GM12865 (cell line): ENCODE data around the gene COL4A6.
A peak's percentile ranks its signal among the peaks of the same experiment; 100 is the strongest.

Source experiments
- DNase-seq: peaks from one replicate; pipeline ENCODE4 v3.0.0; 2010; ENCODE audit warnings: low read depth
- H3K4me3 ChIP-seq: 2 replicates; pipeline ENCODE4 v1.5.1; 2011; ENCODE audit warnings: mild to moderate bottlenecking, low read depth, low read length, control low read depth
- TF ChIP-seq, protein P1 (sequence below): IDR thresholded peaks from 2 replicates; pipeline ENCODE4 v1.5.1; 2011; ENCODE audit warnings: low read length, control low read depth, low read depth, inconsistent platforms; ENCODE audit not compliant: insufficient read depth; ENCODE audit errors: missing control alignments

COL4A6 gene

GRCh38 chrX:108285356-108285755, 152.9 kb downstream of the COL4A6 start:
- TF ChIP-seq, protein P1, sequence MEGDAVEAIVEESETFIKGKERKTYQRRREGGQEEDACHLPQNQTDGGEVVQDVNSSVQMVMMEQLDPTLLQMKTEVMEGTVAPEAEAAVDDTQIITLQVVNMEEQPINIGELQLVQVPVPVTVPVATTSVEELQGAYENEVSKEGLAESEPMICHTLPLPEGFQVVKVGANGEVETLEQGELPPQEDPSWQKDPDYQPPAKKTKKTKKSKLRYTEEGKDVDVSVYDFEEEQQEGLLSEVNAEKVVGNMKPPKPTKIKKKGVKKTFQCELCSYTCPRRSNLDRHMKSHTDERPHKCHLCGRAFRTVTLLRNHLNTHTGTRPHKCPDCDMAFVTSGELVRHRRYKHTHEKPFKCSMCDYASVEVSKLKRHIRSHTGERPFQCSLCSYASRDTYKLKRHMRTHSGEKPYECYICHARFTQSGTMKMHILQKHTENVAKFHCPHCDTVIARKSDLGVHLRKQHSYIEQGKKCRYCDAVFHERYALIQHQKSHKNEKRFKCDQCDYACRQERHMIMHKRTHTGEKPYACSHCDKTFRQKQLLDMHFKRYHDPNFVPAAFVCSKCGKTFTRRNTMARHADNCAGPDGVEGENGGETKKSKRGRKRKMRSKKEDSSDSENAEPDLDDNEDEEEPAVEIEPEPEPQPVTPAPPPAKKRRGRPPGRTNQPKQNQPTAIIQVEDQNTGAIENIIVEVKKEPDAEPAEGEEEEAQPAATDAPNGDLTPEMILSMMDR, result no peak
- no peak for DNase-seq
- no peak overlapping the region for H3K4me3 ChIP-seq

- no peak for DNase-seq
- TF ChIP-seq, protein P1, result no peak
- H3K4me3 ChIP-seq, result no peak overlapping the region
Observed at GRCh38 chrX:108275732-108276131, 162.5 kb downstream of the COL4A6 start.

DNA sequence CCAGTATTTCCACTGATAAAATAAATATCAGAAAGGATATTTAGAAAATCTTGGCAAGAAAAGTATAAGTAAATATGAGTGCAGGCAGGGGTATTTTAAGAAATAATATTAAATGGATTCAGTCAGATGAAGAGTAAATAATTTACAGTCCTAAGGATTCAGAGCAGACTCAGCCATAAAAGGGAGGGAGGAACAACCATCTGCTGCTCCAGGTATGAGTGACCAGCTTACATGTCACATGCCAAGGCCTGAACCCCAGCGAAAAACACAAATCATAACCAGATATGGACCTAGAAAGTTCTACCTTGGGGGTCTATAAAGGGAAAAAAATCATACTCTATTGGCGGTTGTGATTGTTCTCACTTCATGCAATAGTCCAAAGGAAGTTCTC, 166.8 kb downstream of the COL4A6 start:
- DNase-seq, result no peak
- TF ChIP-seq, protein P1, result no peak
- no peak overlapping the region for H3K4me3 ChIP-seq

DNA sequence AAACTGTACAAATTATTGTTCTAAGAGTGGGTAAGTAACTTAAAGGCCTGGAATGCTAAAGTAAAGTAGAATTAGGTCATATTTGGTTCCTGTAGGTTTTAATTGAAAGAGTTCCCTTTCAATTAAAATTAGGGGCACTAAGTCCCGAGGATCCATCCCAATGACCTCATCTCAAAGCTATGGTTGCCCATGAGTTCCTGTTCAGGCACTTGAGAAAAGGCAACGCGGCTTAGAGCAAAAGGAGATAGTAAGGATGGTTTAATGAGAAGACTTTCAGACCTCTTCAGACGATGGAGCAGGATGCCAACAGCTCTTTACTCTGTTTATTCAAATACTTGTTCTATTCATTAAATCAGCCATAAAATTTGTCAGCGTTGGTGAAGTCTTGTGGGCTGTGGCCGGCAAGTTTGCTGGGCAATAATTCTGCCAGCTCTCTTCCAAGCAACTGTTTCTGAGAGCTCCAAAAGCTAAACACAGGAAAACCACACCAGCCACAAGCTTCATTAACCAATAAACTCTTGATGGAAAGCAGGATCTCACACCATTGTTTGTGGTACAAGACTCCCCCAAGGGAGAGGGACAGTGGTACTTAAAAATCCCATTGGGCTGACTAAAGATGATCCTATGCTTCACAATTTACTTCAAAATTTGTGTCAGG, 167.4 kb downstream of the COL4A6 start:
- DNase-seq, result peak; percentile 0
- no peak overlapping the region for H3K4me3 ChIP-seq
- TF ChIP-seq, protein P1, result no peak

GRCh38 chrX:108270280-108270679, 167.9 kb downstream of the COL4A6 start:
- peak; percentile 0 for DNase-seq
- no peak overlapping the region for H3K4me3 ChIP-seq
- TF ChIP-seq, protein P1, result no peak

- TF ChIP-seq, protein P1, result no peak
- no peak for DNase-seq
- no peak overlapping the region for H3K4me3 ChIP-seq
Observed at GRCh38 chrX:108268434-108269080, 169.7 kb downstream of the COL4A6 start.
